Measurements from ENCODE around the gene INSYN2A. TPM values are rescaled to one million over a fixed set of nuclear protein-coding genes. Genes with fewer than 3 reads are reported as not detected.

The INSYN2A gene
- polyA plus RNA-seq, 1 donor from 2014 or later, result 4.2 TPM

GRCh38 chr10:127203067-127203466 lies 6.7 kb upstream of the INSYN2A start:
- H3K27ac ChIP-seq (ENCODE audit: low read length), result no peak overlapping the region
- H3K27me3 ChIP-seq (ENCODE audit: insufficient read depth, low read depth, low read length), result peaks cover 6% of the 10 kb centered on the region
- no peak overlapping the region for H3K4me3 ChIP-seq (ENCODE audit: low read length)
- H3K9ac ChIP-seq (ENCODE audit: low read length), result no peak overlapping the region
- no peak overlapping the region for H3K4me2 ChIP-seq (ENCODE audit: low read length)
- H4K20me1 ChIP-seq (ENCODE audit: insufficient read depth), result no peaks in the 10 kb centered on the region
- no peak for TF ChIP-seq EP300 (conservative IDR thresholded peaks at IDR 0.05; ENCODE audit: poor library complexity, severe bottlenecking)
- no peak for TF ChIP-seq EZH2 (IDR thresholded peaks at IDR 0.05; ENCODE audit: borderline replicate concordance, insufficient read depth, low read length, poor library complexity, severe bottlenecking)
- TF ChIP-seq TAF1 (IDR thresholded peaks at IDR 0.05; ENCODE audit: low read depth), result no peak
- TF ChIP-seq MXI1 (conservative IDR thresholded peaks at IDR 0.05; ENCODE audit: poor library complexity, severe bottlenecking), result no peak
- TF ChIP-seq POLR2AphosphoS5 (IDR thresholded peaks at IDR 0.05), result no peak
- TF ChIP-seq RAD21 (conservative IDR thresholded peaks at IDR 0.05), result no peak
- no peak for TF ChIP-seq REST (IDR thresholded peaks at IDR 0.05; ENCODE audit: borderline replicate concordance)
- no peak for TF ChIP-seq SMC3 (conservative IDR thresholded peaks at IDR 0.05; ENCODE audit: poor library complexity)
- TF ChIP-seq CTCF (IDR thresholded peaks at IDR 0.05; ENCODE audit: poor library complexity, severe bottlenecking), result no peak
- H3F3A ChIP-seq (ENCODE audit: insufficient read depth, low read length, poor library complexity, severe bottlenecking), result no peaks in the 10 kb centered on the region
- no peaks in the 10 kb centered on the region for H3K36me3 ChIP-seq (ENCODE audit: insufficient read depth, low read length)
- H3K79me2 ChIP-seq (replicated peaks; ENCODE audit: insufficient read depth, low read length), result no peaks in the 10 kb centered on the region
- no peaks in the 10 kb centered on the region for H3K9me3 ChIP-seq (ENCODE audit: low read length)
- H3K9me2 ChIP-seq (ENCODE audit: insufficient read depth, low read length), result no peaks in the 10 kb centered on the region
- no peak overlapping the region for H2AFZ ChIP-seq (ENCODE audit: low read depth, low read length)

- Histone ChIP-seq H3K27me3 (ENCODE audit: insufficient read depth, low read depth, low read length) (peaks cover 16% of the 10 kb centered on the region), H3K9me2 (ENCODE audit: insufficient read depth, low read length) (no peaks in the 10 kb centered on the region), H3K36me3 (ENCODE audit: insufficient read depth, low read length) (no peaks in the 10 kb centered on the region), H3K4me2 (ENCODE audit: low read length) (no peak overlapping the region), H3K9me3 (ENCODE audit: low read length) (no peaks in the 10 kb centered on the region), H3K27ac (ENCODE audit: low read length) (no peak overlapping the region), H4K20me1 (ENCODE audit: insufficient read depth) (no peaks in the 10 kb centered on the region), H3K79me2 (replicated peaks; ENCODE audit: insufficient read depth, low read length) (no peaks in the 10 kb centered on the region), H3F3A (ENCODE audit: insufficient read depth, low read length, poor library complexity, severe bottlenecking) (no peaks in the 10 kb centered on the region), H3K4me3 (ENCODE audit: low read length) (no peak overlapping the region), H3K9ac (ENCODE audit: low read length) (no peak overlapping the region), H2AFZ (ENCODE audit: low read depth, low read length) (no peak overlapping the region)
- TF ChIP-seq POLR2AphosphoS5 (IDR thresholded peaks at IDR 0.05), result no peak
- no peak for TF ChIP-seq EP300 (conservative IDR thresholded peaks at IDR 0.05; ENCODE audit: poor library complexity, severe bottlenecking)
- TF ChIP-seq SMC3 (conservative IDR thresholded peaks at IDR 0.05; ENCODE audit: poor library complexity), result no peak
- TF ChIP-seq REST (IDR thresholded peaks at IDR 0.05; ENCODE audit: borderline replicate concordance), result no peak
- no peak for TF ChIP-seq CTCF (IDR thresholded peaks at IDR 0.05; ENCODE audit: poor library complexity, severe bottlenecking)
- TF ChIP-seq RAD21 (conservative IDR thresholded peaks at IDR 0.05), result no peak
- no peak for TF ChIP-seq TAF1 (IDR thresholded peaks at IDR 0.05; ENCODE audit: low read depth)
- TF ChIP-seq MXI1 (conservative IDR thresholded peaks at IDR 0.05; ENCODE audit: poor library complexity, severe bottlenecking), result no peak
- no peak for TF ChIP-seq EZH2 (IDR thresholded peaks at IDR 0.05; ENCODE audit: borderline replicate concordance, insufficient read depth, low read length, poor library complexity, severe bottlenecking)
Observed at GRCh38 chr10:127200646-127201045, 4.3 kb upstream of the INSYN2A start.

Measured in neural cell (in vitro differentiated cells).